ENCODE results near the gene TFDP1. TPM values are rescaled to one million over a fixed set of nuclear protein-coding genes. Genes with fewer than 3 reads are reported as not detected.
"Not testable (repeated sequence)": the region's sequence is repeated elsewhere in the genome, so short reads cannot be mapped to it uniquely, and the experiment has no call there.

Gene TFDP1
- polyA plus RNA-seq, 3 donors: 30.3 to 54.0 (median 37.6) TPM

- H3K36me3 ChIP-seq (replicated peaks in 1 of 2; ENCODE audit: control insufficient read depth in 1 of 2, insufficient read depth in 2 of 2, low read length in 2 of 2): peaks cover 21 to 55% of the 10 kb centered on the region in 2 donors
Measured at GRCh38 chr13:113591750-113592149, 7.2 kb downstream of the TFDP1 start.

GRCh38 chr13:113592571-113592970, 8.0 kb downstream of the TFDP1 start:
- Histone ChIP-seq H4K20me1 (ENCODE audit: insufficient read depth, low read length) (peaks cover 32% of the 10 kb centered on the region), H3K79me2 (ENCODE audit: insufficient read depth, low read length) (peaks cover 78% of the 10 kb centered on the region), H2AFZ (ENCODE audit: insufficient read depth, low read depth, low read length, poor library complexity, severe bottlenecking) (no peak overlapping the region), H3K9me3 (replicated peaks in 1 of 2; ENCODE audit: control insufficient read depth in 1 of 2, insufficient read depth in 1 of 2, low read length in 2 of 2) (peaks cover 0 to 2% of the 10 kb centered on the region in 2 donors), H3K9ac (ENCODE audit: insufficient read depth, low read length, poor library complexity, severe bottlenecking) (no peak overlapping the region), H3K4me1 (ENCODE audit: control insufficient read depth in 1 of 2, insufficient read depth in 2 of 2, low read length in 2 of 2) (no peaks in the 10 kb centered on the region), H3K4me3 (replicated peaks in 1 of 3; ENCODE audit: low read depth in 2 of 3, low read length in 3 of 3) (no peak overlapping the region), H3K27ac (ENCODE audit: low read depth in 1 of 2, low read length in 2 of 2) (no peak overlapping the region), H3K36me3 (replicated peaks in 1 of 2; ENCODE audit: control insufficient read depth in 1 of 2, insufficient read depth in 2 of 2, low read length in 2 of 2) (peaks cover 24 to 57% of the 10 kb centered on the region in 2 donors), H3K27me3 (ENCODE audit: control insufficient read depth in 2 of 2, insufficient read depth in 2 of 2, low read length in 2 of 2) (no peaks in the 10 kb centered on the region), H3K4me2 (replicated peaks; ENCODE audit: extremely low read depth, low read length, poor library complexity, severe bottlenecking) (no peak overlapping the region)
- 88% methylated on average over 2 of the region's 5 CpGs for WGBS (ENCODE audit: insufficient coverage)
- H3K36me3 Mint-ChIP-seq: peaks cover 42 to 69% of the 10 kb centered on the region in 2 donors
- intact Hi-C loops (cut with micrococcal nuclease): no loop called here
- H3K4me3 Mint-ChIP-seq: no peak overlapping the region
- DNase-seq: no peak
- peaks cover 10% of the 10 kb centered on the region for H3K4me1 Mint-ChIP-seq
- peaks cover 0 to 12% (median 5%) of the 10 kb centered on the region in 7 donors for H3K9me3 Mint-ChIP-seq
- peaks cover 0 to 9% (median 0%) of the 10 kb centered on the region in 3 donors for H3K27me3 Mint-ChIP-seq (ENCODE audit: low read depth in 3 of 3)
- TF ChIP-seq CTCF (IDR thresholded peaks at IDR 0.05): no peak
- H3K27ac Mint-ChIP-seq: peak overlapping the region in 4 of 7 donors; percentile 15 to 78 (median 56)

More at GRCh38 chr13:113591750-113592149, 7.2 kb downstream of the TFDP1 start:
- Histone ChIP-seq H3K79me2 (ENCODE audit: insufficient read depth, low read length) (peaks cover 78% of the 10 kb centered on the region), H3K9me3 (replicated peaks in 1 of 2; ENCODE audit: control insufficient read depth in 1 of 2, insufficient read depth in 1 of 2, low read length in 2 of 2) (no peaks in the 10 kb centered on the region), H3K4me3 (replicated peaks in 1 of 3; ENCODE audit: low read depth in 2 of 3, low read length in 3 of 3) (no peak overlapping the region), H2AFZ (ENCODE audit: insufficient read depth, low read depth, low read length, poor library complexity, severe bottlenecking) (no peak overlapping the region), H3K4me2 (replicated peaks; ENCODE audit: extremely low read depth, low read length, poor library complexity, severe bottlenecking) (no peak overlapping the region), H3K27me3 (ENCODE audit: control insufficient read depth in 2 of 2, insufficient read depth in 2 of 2, low read length in 2 of 2) (no peaks in the 10 kb centered on the region), H4K20me1 (ENCODE audit: insufficient read depth, low read length) (peaks cover 37% of the 10 kb centered on the region), H3K27ac (ENCODE audit: low read depth in 1 of 2, low read length in 2 of 2) (peak overlapping the region in 1 of 2 donors; percentile 51), H3K9ac (ENCODE audit: insufficient read depth, low read length, poor library complexity, severe bottlenecking) (no peak overlapping the region), H3K4me1 (ENCODE audit: control insufficient read depth in 1 of 2, insufficient read depth in 2 of 2, low read length in 2 of 2) (peaks cover 2 to 4% of the 10 kb centered on the region in 2 donors)
- DNase-seq: no peak
- H3K9me3 Mint-ChIP-seq: peaks cover 0 to 7% (median 3%) of the 10 kb centered on the region in 7 donors
- peaks cover 41 to 69% of the 10 kb centered on the region in 2 donors for H3K36me3 Mint-ChIP-seq
- TF ChIP-seq CTCF (IDR thresholded peaks at IDR 0.05): no peak
- H3K27ac Mint-ChIP-seq: peak overlapping the region; percentile 39 to 85 (median 68)
- 100% methylated on average over 8 of the region's 11 CpGs for WGBS (ENCODE audit: insufficient coverage)
- intact Hi-C loops (cut with micrococcal nuclease): no loop called here
- H3K27me3 Mint-ChIP-seq (ENCODE audit: low read depth in 3 of 3): peaks cover 0 to 9% (median 0%) of the 10 kb centered on the region in 3 donors
- H3K4me3 Mint-ChIP-seq: no peak overlapping the region
- peaks cover 17% of the 10 kb centered on the region for H3K4me1 Mint-ChIP-seq

GRCh38 chr13:113594066-113594821, 9.7 kb downstream of the TFDP1 start:
- WGBS (ENCODE audit: insufficient coverage): 96% methylated on average over 7 of the region's 21 CpGs
- H3K4me3 Mint-ChIP-seq; DNase-seq; intact Hi-C loops (cut with micrococcal nuclease); H3K27me3 Mint-ChIP-seq (ENCODE audit: low read depth in 3 of 3); H2AFZ ChIP-seq (ENCODE audit: insufficient read depth, low read depth, low read length, poor library complexity, severe bottlenecking); H3K27ac ChIP-seq (ENCODE audit: low read depth in 1 of 2, low read length in 2 of 2); H3K4me2 ChIP-seq (replicated peaks; ENCODE audit: extremely low read depth, low read length, poor library complexity, severe bottlenecking); H3K27me3 ChIP-seq (ENCODE audit: control insufficient read depth in 2 of 2, insufficient read depth in 2 of 2, low read length in 2 of 2); H3K9ac ChIP-seq (ENCODE audit: insufficient read depth, low read length, poor library complexity, severe bottlenecking); H3K4me1 ChIP-seq (ENCODE audit: control insufficient read depth in 1 of 2, insufficient read depth in 2 of 2, low read length in 2 of 2); H3K4me1 Mint-ChIP-seq; H3K4me3 ChIP-seq (replicated peaks in 1 of 3; ENCODE audit: low read depth in 2 of 3, low read length in 3 of 3): not testable (repeated sequence)
- Histone ChIP-seq H3K79me2 (ENCODE audit: insufficient read depth, low read length) (peaks cover 78% of the 10 kb centered on the region), H3K9me3 (replicated peaks in 1 of 2; ENCODE audit: control insufficient read depth in 1 of 2, insufficient read depth in 1 of 2, low read length in 2 of 2) (peaks cover 5 to 16% of the 10 kb centered on the region in 2 donors), H3K36me3 (replicated peaks in 1 of 2; ENCODE audit: control insufficient read depth in 1 of 2, insufficient read depth in 2 of 2, low read length in 2 of 2) (peaks cover 31 to 57% of the 10 kb centered on the region in 2 donors), H4K20me1 (ENCODE audit: insufficient read depth, low read length) (peaks cover 29% of the 10 kb centered on the region)
- peak overlapping the region in 1 of 7 donors; percentile 53 for H3K27ac Mint-ChIP-seq
- peaks cover 6 to 21% (median 10%) of the 10 kb centered on the region in 7 donors for H3K9me3 Mint-ChIP-seq
- peaks cover 45 to 70% of the 10 kb centered on the region in 2 donors for H3K36me3 Mint-ChIP-seq

Data from CD14-positive monocyte (primary cell).